GM12878 (cell line): ENCODE results near the gene RUNX3.

Experiments used
- BCL11A ChIP-seq: IDR thresholded peaks from 2 replicates; pipeline ENCODE4 v1.6.1; 2011; ENCODE audit warnings: low read depth, low read length
- EP300 ChIP-seq, 2 experiments: fragments of 150-350 bp in 1 of 2; IDR thresholded peaks; 2 replicates each; pipeline ENCODE4 v1.6.1; 2011 to 2012; ENCODE audit warnings: low read depth in 2 of 2, low read length in 2 of 2, borderline replicate concordance in 1 of 2, improper control_type of control experiment in 1 of 2, inconsistent platforms in 1 of 2; ENCODE audit not compliant: control insufficient read depth in 1 of 2
- ETV6 ChIP-seq, 2 experiments: fragments of 450-650 bp in 1 of 2; IDR thresholded peaks in 1 of 2; conservative IDR thresholded peaks in 1 of 2; 2 replicates each; pipeline ENCODE4 v1.6.1; 2014; ENCODE audit warnings: antibody characterized with exemption in 1 of 2, borderline replicate concordance in 1 of 2, low read depth in 1 of 2, mild to moderate bottlenecking in 1 of 2, moderate library complexity in 1 of 2
- FOS ChIP-seq: IDR thresholded peaks from 3 replicates; pipeline ENCODE4 v1.6.1; 2011; ENCODE audit warnings: borderline replicate concordance; ENCODE audit not compliant: insufficient read length; ENCODE audit errors: extremely low read depth
- FOXM1 ChIP-seq: IDR thresholded peaks from 2 replicates; pipeline ENCODE4 v1.6.1; 2012; ENCODE audit warnings: low read depth, mild to moderate bottlenecking, inconsistent platforms, low read length, moderate library complexity
- HDGF ChIP-seq: fragments of 450-650 bp; IDR thresholded peaks from 2 replicates; pipeline ENCODE4 v1.6.1; 2016; ENCODE audit warnings: antibody characterized with exemption
- NBN ChIP-seq: fragments of 450-650 bp; IDR thresholded peaks from 2 replicates; pipeline ENCODE4 v1.6.1; 2016
- NFIC ChIP-seq: IDR thresholded peaks from 2 replicates; pipeline ENCODE4 v1.6.1; 2012; ENCODE audit warnings: low read depth, mild to moderate bottlenecking, inconsistent platforms, low read length, moderate library complexity
- POLR2A ChIP-seq: IDR thresholded peaks from 2 replicates; pipeline ENCODE4 v1.6.1; 2011; ENCODE audit warnings: low read depth, mild to moderate bottlenecking, low read length
- RELB ChIP-seq: fragments of 450-650 bp; IDR thresholded peaks from 2 replicates; pipeline ENCODE4 v1.6.1; 2017; ENCODE audit warnings: low read depth, mild to moderate bottlenecking, moderate library complexity
- SRF ChIP-seq, 2 experiments: IDR thresholded peaks; 2 replicates each; pipeline ENCODE4 v1.6.1; 2011; ENCODE audit warnings: low read depth in 2 of 2, low read length in 2 of 2, mild to moderate bottlenecking in 1 of 2, moderate library complexity in 1 of 2
- ZNF24 ChIP-seq: fragments of 450-650 bp; IDR thresholded peaks from 2 replicates; pipeline ENCODE4 v1.6.1; 2017; ENCODE audit warnings: antibody characterized with exemption, mild to moderate bottlenecking
- ZZZ3 ChIP-seq: IDR thresholded peaks from 2 replicates; pipeline ENCODE4 v1.6.1; 2011; ENCODE audit warnings: low read depth; ENCODE audit not compliant: control insufficient read depth, insufficient read length
- TF ChIP-seq, protein P1 (sequence below), 3 experiments: IDR thresholded peaks in 2 of 3; conservative IDR thresholded peaks in 1 of 3; 2 replicates each; pipeline ENCODE4 v1.5.1; 2011; ENCODE audit warnings: low read depth in 3 of 3, low read length in 3 of 3, mild to moderate bottlenecking in 3 of 3, control low read depth in 2 of 3, moderate library complexity in 2 of 3, inconsistent platforms in 1 of 3, mixed read lengths in 1 of 3; ENCODE audit not compliant: control insufficient read depth in 2 of 3, insufficient read depth in 1 of 3; ENCODE audit errors: extremely low read depth in 1 of 3

- TF ChIP-seq, protein P1, sequence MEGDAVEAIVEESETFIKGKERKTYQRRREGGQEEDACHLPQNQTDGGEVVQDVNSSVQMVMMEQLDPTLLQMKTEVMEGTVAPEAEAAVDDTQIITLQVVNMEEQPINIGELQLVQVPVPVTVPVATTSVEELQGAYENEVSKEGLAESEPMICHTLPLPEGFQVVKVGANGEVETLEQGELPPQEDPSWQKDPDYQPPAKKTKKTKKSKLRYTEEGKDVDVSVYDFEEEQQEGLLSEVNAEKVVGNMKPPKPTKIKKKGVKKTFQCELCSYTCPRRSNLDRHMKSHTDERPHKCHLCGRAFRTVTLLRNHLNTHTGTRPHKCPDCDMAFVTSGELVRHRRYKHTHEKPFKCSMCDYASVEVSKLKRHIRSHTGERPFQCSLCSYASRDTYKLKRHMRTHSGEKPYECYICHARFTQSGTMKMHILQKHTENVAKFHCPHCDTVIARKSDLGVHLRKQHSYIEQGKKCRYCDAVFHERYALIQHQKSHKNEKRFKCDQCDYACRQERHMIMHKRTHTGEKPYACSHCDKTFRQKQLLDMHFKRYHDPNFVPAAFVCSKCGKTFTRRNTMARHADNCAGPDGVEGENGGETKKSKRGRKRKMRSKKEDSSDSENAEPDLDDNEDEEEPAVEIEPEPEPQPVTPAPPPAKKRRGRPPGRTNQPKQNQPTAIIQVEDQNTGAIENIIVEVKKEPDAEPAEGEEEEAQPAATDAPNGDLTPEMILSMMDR (IDR thresholded peaks at IDR 0.05 in 2 of 3, conservative IDR thresholded peaks at IDR 0.05 in 1 of 3; ENCODE audit: control insufficient read depth in 2 of 3, extremely low read depth in 1 of 3, insufficient read depth in 1 of 3, low read depth in 3 of 3, low read length in 3 of 3), result no peak
- no peak for TF ChIP-seq POLR2A
- TF ChIP-seq NFIC, result no peak
- TF ChIP-seq RELB, result no peak
- TF ChIP-seq ZZZ3, result no peak
- no peak for TF ChIP-seq FOXM1
- no peak for TF ChIP-seq FOS
- no peak for TF ChIP-seq BCL11A
- no peak for TF ChIP-seq ETV6 (conservative IDR thresholded peaks at IDR 0.05 in 1 of 2, IDR thresholded peaks at IDR 0.05 in 1 of 2; ENCODE audit: borderline replicate concordance in 1 of 2, low read depth in 1 of 2)
- no peak for TF ChIP-seq HDGF
- no peak for TF ChIP-seq SRF (IDR thresholded peaks at IDR 0.05; ENCODE audit: low read depth in 2 of 2, low read length in 2 of 2)
- TF ChIP-seq EP300 (IDR thresholded peaks at IDR 0.05; ENCODE audit: borderline replicate concordance in 1 of 2, control insufficient read depth in 1 of 2, low read depth in 2 of 2, low read length in 2 of 2), result no peak
- no peak for TF ChIP-seq NBN
- TF ChIP-seq ZNF24, result no peak
These were observed 56.9 kb downstream of the RUNX3 start for GRCh38 chr1:24873148-24873547.
